ENCODE data around the gene NEGR1. TPM values are rescaled to one million over a fixed set of nuclear protein-coding genes. Genes with fewer than 3 reads are reported as not detected.

The NEGR1 gene
- total RNA-seq, 2 experiments from 2014 or later = not detected

DNA sequence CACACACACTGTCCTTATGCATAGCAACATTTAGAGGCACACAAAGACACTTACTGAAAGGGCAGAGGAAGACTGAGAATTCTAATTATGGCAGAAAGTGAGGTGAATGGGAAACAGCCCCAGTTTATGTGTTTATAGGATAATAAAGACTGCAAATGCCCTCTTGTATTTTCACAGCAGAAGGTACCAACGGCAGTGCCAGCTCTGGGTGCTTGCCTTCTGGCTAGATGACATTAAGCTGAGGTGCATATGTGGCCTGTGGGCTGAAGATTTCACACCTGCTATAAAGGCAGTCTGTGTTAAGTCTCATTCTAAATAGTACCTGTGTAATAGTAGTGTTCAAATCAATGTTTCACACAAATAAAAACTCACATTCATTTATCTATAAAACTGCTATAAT, 854.3 kb downstream of the NEGR1 start:
- Mint-ChIP-seq H3K27me3 (no peaks in the 10 kb centered on the region), H3K27ac (no peak overlapping the region), H3K4me1 (ENCODE audit: low read depth) (no peaks in the 10 kb centered on the region), H3K36me3 (ENCODE audit: low read depth) (no peaks in the 10 kb centered on the region), H3K9me3 (no peaks in the 10 kb centered on the region), H3K4me3 (no peak overlapping the region)
- TF ChIP-seq, protein P1, sequence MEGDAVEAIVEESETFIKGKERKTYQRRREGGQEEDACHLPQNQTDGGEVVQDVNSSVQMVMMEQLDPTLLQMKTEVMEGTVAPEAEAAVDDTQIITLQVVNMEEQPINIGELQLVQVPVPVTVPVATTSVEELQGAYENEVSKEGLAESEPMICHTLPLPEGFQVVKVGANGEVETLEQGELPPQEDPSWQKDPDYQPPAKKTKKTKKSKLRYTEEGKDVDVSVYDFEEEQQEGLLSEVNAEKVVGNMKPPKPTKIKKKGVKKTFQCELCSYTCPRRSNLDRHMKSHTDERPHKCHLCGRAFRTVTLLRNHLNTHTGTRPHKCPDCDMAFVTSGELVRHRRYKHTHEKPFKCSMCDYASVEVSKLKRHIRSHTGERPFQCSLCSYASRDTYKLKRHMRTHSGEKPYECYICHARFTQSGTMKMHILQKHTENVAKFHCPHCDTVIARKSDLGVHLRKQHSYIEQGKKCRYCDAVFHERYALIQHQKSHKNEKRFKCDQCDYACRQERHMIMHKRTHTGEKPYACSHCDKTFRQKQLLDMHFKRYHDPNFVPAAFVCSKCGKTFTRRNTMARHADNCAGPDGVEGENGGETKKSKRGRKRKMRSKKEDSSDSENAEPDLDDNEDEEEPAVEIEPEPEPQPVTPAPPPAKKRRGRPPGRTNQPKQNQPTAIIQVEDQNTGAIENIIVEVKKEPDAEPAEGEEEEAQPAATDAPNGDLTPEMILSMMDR (IDR thresholded peaks at IDR 0.05) = no peak
- ATAC-seq (no peak), DNase-seq (no peak)
- intact Hi-C loops (cut with micrococcal nuclease) = no loop called here
- CTCF ChIA-PET = no interaction called here
- POLR2A ChIA-PET = no interaction called here

DNA sequence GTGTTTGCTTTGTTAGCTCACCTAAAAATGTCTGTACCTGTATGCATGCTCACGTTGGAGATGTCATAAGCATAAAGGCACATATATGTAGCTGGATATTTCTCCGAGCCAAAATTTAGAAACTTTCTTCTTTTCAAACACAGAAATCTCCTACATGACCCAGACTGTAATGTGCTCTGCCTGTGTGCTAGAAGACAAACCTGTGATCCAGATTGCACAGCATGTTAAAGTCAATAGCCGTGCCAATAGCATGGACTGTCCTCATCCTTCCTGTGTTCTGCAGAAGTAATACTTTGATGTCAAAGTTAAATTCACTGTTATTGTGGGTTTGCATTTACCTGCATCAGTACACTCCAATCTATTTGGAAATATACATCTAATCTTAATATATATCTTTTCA, 855.3 kb downstream of the NEGR1 start:
- POLR2A ChIA-PET = no interaction called here
- ATAC-seq (no peak), DNase-seq (no peak)
- H3K36me3 Mint-ChIP-seq (ENCODE audit: low read depth) = no peaks in the 10 kb centered on the region
- CTCF ChIA-PET = interaction anchor here (0.7 kb wide), 1 partner anchor 166 kb away, joined by 3 read pairs; no protein-coding TSS in a partner anchor
- H3K4me3 Mint-ChIP-seq = no peak overlapping the region
- no peaks in the 10 kb centered on the region for H3K9me3 Mint-ChIP-seq
- TF ChIP-seq, protein P1 (IDR thresholded peaks at IDR 0.05) = no peak
- H3K27ac Mint-ChIP-seq = no peak overlapping the region
- no peaks in the 10 kb centered on the region for H3K27me3 Mint-ChIP-seq
- no peaks in the 10 kb centered on the region for H3K4me1 Mint-ChIP-seq (ENCODE audit: low read depth)
- intact Hi-C loops (cut with micrococcal nuclease) = no loop called here

DNA sequence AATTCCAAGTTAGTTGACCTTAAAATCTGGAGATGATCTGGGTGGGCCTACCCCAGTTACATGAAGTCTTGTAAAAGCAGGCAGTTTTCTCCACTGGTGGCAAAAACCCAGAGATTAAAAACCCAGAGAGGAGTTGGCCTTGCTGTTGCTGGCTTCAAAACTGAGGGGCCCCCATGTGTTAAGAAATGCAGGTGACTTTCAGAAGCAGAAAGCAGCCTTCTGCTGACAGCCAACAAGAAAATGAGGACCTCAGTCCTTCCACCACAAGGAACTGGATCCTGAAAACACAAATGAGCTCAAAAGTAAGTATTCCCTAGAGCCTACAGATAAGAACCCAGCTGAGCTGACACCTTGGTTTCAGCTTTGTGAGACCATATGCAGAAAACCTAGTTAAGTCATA, 857.8 kb downstream of the NEGR1 start:
- POLR2A ChIA-PET = no interaction called here
- no peak for DNase-seq
- intact Hi-C loops (cut with micrococcal nuclease) = no loop called here

DNA sequence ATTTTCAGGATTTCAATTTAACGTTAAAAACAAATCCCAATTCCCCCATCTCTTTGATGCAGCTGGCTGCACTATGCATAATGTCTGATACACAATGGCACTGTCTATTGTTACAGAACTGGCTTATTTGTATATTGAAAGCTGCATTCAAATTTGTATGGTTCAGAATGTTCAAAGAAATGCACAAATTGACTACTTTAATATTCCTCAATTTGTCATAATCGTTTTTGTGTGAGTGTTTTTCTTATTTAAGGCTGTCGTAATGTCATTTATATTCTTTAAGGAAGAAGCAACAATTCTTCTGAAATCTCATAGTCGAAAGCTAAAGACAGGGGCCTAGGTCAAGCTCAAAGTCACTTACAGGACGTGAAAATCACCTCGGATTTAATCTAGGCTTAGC, 860.1 kb downstream of the NEGR1 start:
- Mint-ChIP-seq H3K36me3 (ENCODE audit: low read depth) (no peaks in the 10 kb centered on the region), H3K27ac (no peak overlapping the region), H3K4me1 (ENCODE audit: low read depth) (no peaks in the 10 kb centered on the region), H3K9me3 (no peaks in the 10 kb centered on the region), H3K27me3 (no peaks in the 10 kb centered on the region), H3K4me3 (no peak overlapping the region)
- TF ChIP-seq, protein P1 (IDR thresholded peaks at IDR 0.05) = no peak
- intact Hi-C loops (cut with micrococcal nuclease) = no loop called here
- POLR2A ChIA-PET = no interaction called here
- CTCF ChIA-PET = no interaction called here
- DNase-seq (no peak), ATAC-seq (no peak)

More for the DNA sequence above, 857.8 kb downstream of the NEGR1 start:
- Mint-ChIP-seq H3K9me3 (no peaks in the 10 kb centered on the region), H3K4me1 (ENCODE audit: low read depth) (no peaks in the 10 kb centered on the region), H3K27ac (no peak overlapping the region), H3K36me3 (ENCODE audit: low read depth) (no peaks in the 10 kb centered on the region), H3K4me3 (no peak overlapping the region), H3K27me3 (no peaks in the 10 kb centered on the region)
- CTCF ChIA-PET = no interaction called here
- TF ChIP-seq, protein P1 (IDR thresholded peaks at IDR 0.05) = no peak
- ATAC-seq = no peak

GRCh38 chr1:71417421-71417820, 864.9 kb downstream of the NEGR1 start:
- Mint-ChIP-seq H3K4me1 (ENCODE audit: low read depth) (no peaks in the 10 kb centered on the region), H3K27me3 (no peaks in the 10 kb centered on the region), H3K9me3 (no peaks in the 10 kb centered on the region), H3K27ac (no peak overlapping the region), H3K36me3 (ENCODE audit: low read depth) (no peaks in the 10 kb centered on the region), H3K4me3 (no peak overlapping the region)
- TF ChIP-seq, protein P1 (IDR thresholded peaks at IDR 0.05) = no peak
- POLR2A ChIA-PET = no interaction called here
- DNase-seq (no peak), ATAC-seq (no peak)
- CTCF ChIA-PET = interaction anchor here (0.8 kb wide), 1 partner anchor 11 kb away, joined by 3 read pairs; no protein-coding TSS in a partner anchor
- intact Hi-C loops (cut with micrococcal nuclease) = no loop called here
